MM.1S (cell line): Measurements from ENCODE around the gene NSUN7.

Experiments used
- DNase-seq: peaks from one replicate; pipeline ENCODE4 v3.0.0-alpha.2; 2015
- H2AFZ ChIP-seq: fragments of 300-600 bp; sonication (generic); 2 replicates; pipeline ENCODE4 v1.6.0; 2016; ENCODE audit warnings: antibody characterized with exemption, low read length
- H3F3A ChIP-seq: fragments of 300-600 bp; sonication (generic); 2 replicates; pipeline ENCODE4 v1.6.1; 2016; ENCODE audit warnings: mild to moderate bottlenecking, antibody characterized with exemption, low read length, moderate library complexity, mixed read lengths; ENCODE audit not compliant: insufficient read depth
- H3K27ac ChIP-seq: fragments of 300-600 bp; sonication (generic); 2 replicates; pipeline ENCODE4 v1.5.1; 2016; ENCODE audit warnings: mild to moderate bottlenecking, low read length
- H3K27me3 ChIP-seq: fragments of 300-600 bp; sonication (generic); replicated peaks from 2 replicates; pipeline ENCODE4 v1.6.0; 2016; ENCODE audit warnings: low read length; ENCODE audit not compliant: insufficient read depth
- H3K36me3 ChIP-seq: fragments of 300-600 bp; sonication (generic); replicated peaks from 2 replicates; pipeline ENCODE4 v1.6.1; 2016; ENCODE audit warnings: mild to moderate bottlenecking, low read length, mixed read lengths; ENCODE audit not compliant: insufficient read depth
- H3K4me1 ChIP-seq: fragments of 300-600 bp; sonication (generic); 2 replicates; pipeline ENCODE4 v1.6.1; 2016; ENCODE audit warnings: low read length, mixed read lengths
- H3K4me2 ChIP-seq: fragments of 300-600 bp; sonication (generic); 2 replicates; pipeline ENCODE4 v1.6.0; 2016; ENCODE audit warnings: low read depth, low read length
- H3K4me3 ChIP-seq: fragments of 300-600 bp; sonication (generic); 2 replicates; pipeline ENCODE4 v1.5.1; 2016; ENCODE audit warnings: low read length, mixed read lengths
- H3K79me2 ChIP-seq: fragments of 300-600 bp; sonication (generic); 2 replicates; pipeline ENCODE4 v1.6.1; 2016; ENCODE audit warnings: mixed run types, low read length, mixed read lengths
- H3K9ac ChIP-seq: fragments of 300-600 bp; sonication (generic); 2 replicates; pipeline ENCODE4 v1.6.1; 2016; ENCODE audit warnings: low read length, mixed read lengths
- H3K9me2 ChIP-seq: fragments of 300-600 bp; sonication (generic); replicated peaks from 2 replicates; pipeline ENCODE4 v1.6.1; 2016; ENCODE audit warnings: mild to moderate bottlenecking, low read length, mixed read lengths; ENCODE audit not compliant: insufficient read depth
- H3K9me3 ChIP-seq: fragments of 300-600 bp; sonication (generic); replicated peaks from 2 replicates; pipeline ENCODE4 v1.6.1; 2016; ENCODE audit warnings: mild to moderate bottlenecking, low read length, mixed read lengths; ENCODE audit not compliant: insufficient read depth
- H4K20me1 ChIP-seq: fragments of 300-600 bp; sonication (generic); 2 replicates; pipeline ENCODE4 v1.6.1; 2016; ENCODE audit warnings: mild to moderate bottlenecking, low read length, moderate library complexity, mixed read lengths; ENCODE audit not compliant: insufficient read depth
- EZH2 ChIP-seq: fragments of 300-600 bp; sonication (generic); optimal IDR thresholded peaks from 2 replicates; pipeline ENCODE3; 2017; ENCODE audit warnings: low read depth, mild to moderate bottlenecking, antibody characterized with exemption, low read length, mixed read lengths
- EZH2phosphoT487 ChIP-seq: fragments of 300-600 bp; sonication (generic); IDR thresholded peaks from 2 replicates; pipeline ENCODE4 v1.6.1; 2018; ENCODE audit warnings: antibody characterized with exemption, low read length
- TF ChIP-seq, protein P1 (sequence below): fragments of 300-600 bp; sonication (generic); IDR thresholded peaks from 2 replicates; pipeline ENCODE4 v1.5.1; 2016; ENCODE audit warnings: antibody characterized with exemption, low read length, mixed read lengths

NSUN7 gene

DNA sequence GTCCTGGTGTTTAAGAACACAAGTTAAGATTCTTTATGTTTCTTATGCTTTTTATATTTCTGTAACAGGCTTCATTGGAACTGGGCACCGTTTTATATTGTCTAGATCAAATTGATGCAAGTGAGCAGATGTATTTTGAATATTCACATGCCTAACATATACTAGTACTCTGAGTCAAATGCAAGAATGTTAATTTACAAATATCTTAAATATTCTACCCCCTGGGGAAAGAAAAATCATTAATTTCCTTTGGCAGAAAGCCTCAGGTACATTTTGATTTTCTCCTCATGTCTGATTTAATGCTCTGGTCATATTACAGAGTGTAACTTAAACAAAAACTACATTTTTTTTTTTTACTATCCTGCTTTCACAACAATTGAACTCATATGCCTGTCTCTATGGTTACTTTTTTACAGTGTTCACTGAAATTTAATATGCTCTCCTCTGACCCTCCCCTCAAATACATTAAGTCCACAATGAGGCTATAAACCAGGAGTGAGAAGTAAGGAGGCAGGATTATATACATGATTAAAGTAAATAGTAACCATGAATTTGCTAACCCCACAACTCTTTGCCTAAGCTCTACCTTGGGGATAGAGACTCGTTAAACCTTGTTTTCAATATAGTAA is 2.4 kb upstream of the NSUN7 start:
- TF ChIP-seq, protein P1, sequence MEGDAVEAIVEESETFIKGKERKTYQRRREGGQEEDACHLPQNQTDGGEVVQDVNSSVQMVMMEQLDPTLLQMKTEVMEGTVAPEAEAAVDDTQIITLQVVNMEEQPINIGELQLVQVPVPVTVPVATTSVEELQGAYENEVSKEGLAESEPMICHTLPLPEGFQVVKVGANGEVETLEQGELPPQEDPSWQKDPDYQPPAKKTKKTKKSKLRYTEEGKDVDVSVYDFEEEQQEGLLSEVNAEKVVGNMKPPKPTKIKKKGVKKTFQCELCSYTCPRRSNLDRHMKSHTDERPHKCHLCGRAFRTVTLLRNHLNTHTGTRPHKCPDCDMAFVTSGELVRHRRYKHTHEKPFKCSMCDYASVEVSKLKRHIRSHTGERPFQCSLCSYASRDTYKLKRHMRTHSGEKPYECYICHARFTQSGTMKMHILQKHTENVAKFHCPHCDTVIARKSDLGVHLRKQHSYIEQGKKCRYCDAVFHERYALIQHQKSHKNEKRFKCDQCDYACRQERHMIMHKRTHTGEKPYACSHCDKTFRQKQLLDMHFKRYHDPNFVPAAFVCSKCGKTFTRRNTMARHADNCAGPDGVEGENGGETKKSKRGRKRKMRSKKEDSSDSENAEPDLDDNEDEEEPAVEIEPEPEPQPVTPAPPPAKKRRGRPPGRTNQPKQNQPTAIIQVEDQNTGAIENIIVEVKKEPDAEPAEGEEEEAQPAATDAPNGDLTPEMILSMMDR: no peak
- TF ChIP-seq EZH2 (no peak), EZH2phosphoT487 (no peak)
- no peaks in the 10 kb centered on the region for H3K9me3 ChIP-seq
- H4K20me1 ChIP-seq: no peaks in the 10 kb centered on the region
- no peaks in the 10 kb centered on the region for H3F3A ChIP-seq
- H3K27me3 ChIP-seq: no peaks in the 10 kb centered on the region
- H3K36me3 ChIP-seq: no peaks in the 10 kb centered on the region
- DNase-seq: no peak
- H3K79me2 ChIP-seq: no peaks in the 10 kb centered on the region
- H3K4me3 ChIP-seq: no peak overlapping the region
- H3K27ac ChIP-seq: no peak overlapping the region
- no peaks in the 10 kb centered on the region for H3K9me2 ChIP-seq
- no peak overlapping the region for H3K9ac ChIP-seq
- no peak overlapping the region for H2AFZ ChIP-seq
- no peaks in the 10 kb centered on the region; the same call in 1 of the 2 replicates for H3K4me1 ChIP-seq
- H3K4me2 ChIP-seq: no peak overlapping the region

DNA sequence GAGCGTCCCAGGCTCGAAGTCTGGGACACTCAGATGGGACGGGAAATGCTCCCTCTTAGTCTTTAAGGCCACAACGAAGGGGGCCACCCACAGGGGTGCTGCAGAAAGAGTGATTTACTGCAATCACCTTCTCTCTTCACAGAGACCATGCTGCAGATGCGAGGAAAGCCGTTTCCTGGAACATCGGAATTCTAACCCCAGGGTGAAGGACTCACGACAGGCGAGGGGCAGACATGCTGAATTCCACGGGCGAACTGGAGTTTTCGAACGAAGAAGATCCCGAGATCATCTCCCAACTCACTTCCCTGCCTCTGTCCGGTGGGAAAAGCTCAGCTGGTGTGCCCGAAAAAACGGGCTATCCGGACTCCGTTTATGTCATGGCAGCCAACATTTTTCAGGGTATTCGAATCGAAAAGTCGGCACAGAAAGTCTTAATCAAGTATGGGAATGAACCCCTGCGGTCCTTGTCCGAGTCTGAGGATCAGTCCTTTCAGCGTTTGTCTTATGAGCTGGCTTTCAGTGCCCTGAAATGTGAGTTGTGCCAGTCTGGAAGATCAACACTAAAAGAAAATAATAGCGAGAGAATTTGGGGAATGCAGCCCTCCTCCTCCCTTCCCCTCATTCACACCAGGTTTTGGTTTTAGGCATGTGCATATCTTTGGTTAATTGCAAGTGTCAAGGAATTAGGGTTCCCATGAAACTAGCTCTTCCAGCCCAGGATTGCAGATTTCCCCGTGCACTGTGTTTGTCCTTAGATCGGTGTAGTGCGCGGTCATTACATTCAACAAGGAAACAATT is 905 bp downstream of the NSUN7 start:
- H3K27me3 ChIP-seq: no peaks in the 10 kb centered on the region
- no peak overlapping the region for H3K27ac ChIP-seq
- DNase-seq: no peak
- no peaks in the 10 kb centered on the region for H3K36me3 ChIP-seq
- no peaks in the 10 kb centered on the region for H3K9me2 ChIP-seq
- no peaks in the 10 kb centered on the region for H3K79me2 ChIP-seq
- no peak overlapping the region for H3K4me3 ChIP-seq
- no peak for TF ChIP-seq EZH2
- H3K9ac ChIP-seq: no peak overlapping the region
- peak overlapping the region; percentile 38; the same call in 1 of the 2 replicates for H3K4me2 ChIP-seq
- no peaks in the 10 kb centered on the region for H4K20me1 ChIP-seq
- no peaks in the 10 kb centered on the region; the same call in 1 of the 2 replicates for H3K4me1 ChIP-seq
- no peaks in the 10 kb centered on the region for H3K9me3 ChIP-seq
- H3F3A ChIP-seq: no peaks in the 10 kb centered on the region
- H2AFZ ChIP-seq: peak overlapping the region; percentile 33; the same call in 1 of the 2 replicates

- H2AFZ ChIP-seq: no peak overlapping the region
- H4K20me1 ChIP-seq: no peaks in the 10 kb centered on the region
- H3F3A ChIP-seq: no peaks in the 10 kb centered on the region
- TF ChIP-seq, protein P1: no peak
- H3K9me2 ChIP-seq: no peaks in the 10 kb centered on the region
- no peak overlapping the region for H3K4me3 ChIP-seq
- no peak overlapping the region for H3K4me2 ChIP-seq
- H3K36me3 ChIP-seq: no peaks in the 10 kb centered on the region
- H3K79me2 ChIP-seq: no peaks in the 10 kb centered on the region
- no peaks in the 10 kb centered on the region for H3K27me3 ChIP-seq
- no peak overlapping the region for H3K27ac ChIP-seq
- no peak for DNase-seq
- H3K9me3 ChIP-seq: no peaks in the 10 kb centered on the region
- no peaks in the 10 kb centered on the region for H3K4me1 ChIP-seq
- H3K9ac ChIP-seq: no peak overlapping the region
These were observed 5.9 kb downstream of the NSUN7 start for GRCh38 chr4:40755616-40756015.

- peaks cover 15% of the 10 kb centered on the region for H3F3A ChIP-seq
- no peak overlapping the region; the same call in 1 of the 2 replicates for H3K4me3 ChIP-seq
- no peaks in the 10 kb centered on the region for H3K79me2 ChIP-seq
- no peak overlapping the region for H2AFZ ChIP-seq
- H3K27me3 ChIP-seq: no peaks in the 10 kb centered on the region
- no peaks in the 10 kb centered on the region for H3K36me3 ChIP-seq
- no peak for TF ChIP-seq EZH2phosphoT487
- DNase-seq: peak; percentile 92
- H4K20me1 ChIP-seq: no peaks in the 10 kb centered on the region
- H3K4me2 ChIP-seq: peak overlapping the region; percentile 50
- H3K9me2 ChIP-seq: no peaks in the 10 kb centered on the region
- peak overlapping the region; percentile 71 for H3K27ac ChIP-seq
- no peak overlapping the region for H3K9ac ChIP-seq
- peaks cover 19% of the 10 kb centered on the region for H3K4me1 ChIP-seq
- H3K9me3 ChIP-seq: no peaks in the 10 kb centered on the region
These were observed 13.5 kb downstream of the NSUN7 start for GRCh38 chr4:40763228-40763716.
